CD14-positive monocyte (primary cell): ENCODE data around the gene GPR17. TPM values are rescaled to one million over a fixed set of nuclear protein-coding genes. Genes with fewer than 3 reads are reported as not detected.

Experiments
- DNase-seq, 3 donors: peaks; one replicate each; pipeline ENCODE4 v3.0.0-alpha.2; 2011 to 2022
- H2AFZ ChIP-seq: 2 replicates; pipeline ENCODE4 v1.6.0; 2012; ENCODE audit warnings: mild to moderate bottlenecking, low read depth, low read length, inconsistent platforms; ENCODE audit not compliant: insufficient read depth, poor library complexity, severe bottlenecking
- H3K27ac ChIP-seq, 2 donors: 1 replicate in 1 of 2; 2 replicates in 1 of 2; pipeline ENCODE4 v1.5.1; 2012 to 2013; ENCODE audit warnings: low read length in 2 of 2, control low read depth in 1 of 2, inconsistent platforms in 1 of 2, low read depth in 1 of 2, mild to moderate bottlenecking in 1 of 2
- H3K27me3 ChIP-seq, 2 donors: one replicate each; pipeline versions ENCODE4 v1.6.0 to v1.6.1; 2011 to 2013; ENCODE audit warnings: low read length in 2 of 2; ENCODE audit not compliant: control insufficient read depth in 2 of 2, insufficient read depth in 2 of 2
- H3K36me3 ChIP-seq, 2 donors: replicated peaks in 1 of 2; 1 replicate in 1 of 2; 2 replicates in 1 of 2; pipeline versions ENCODE4 v1.5.1 to v1.6.1; 2012 to 2013; ENCODE audit warnings: low read length in 2 of 2, control low read depth in 1 of 2, inconsistent platforms in 1 of 2, mild to moderate bottlenecking in 1 of 2; ENCODE audit not compliant: insufficient read depth in 2 of 2, control insufficient read depth in 1 of 2
- H3K4me1 ChIP-seq, 2 donors: 1 replicate in 1 of 2; 2 replicates in 1 of 2; pipeline versions ENCODE4 v1.5.1 to v1.6.1; 2012 to 2013; ENCODE audit warnings: low read length in 2 of 2, control low read depth in 1 of 2, inconsistent platforms in 1 of 2, mild to moderate bottlenecking in 1 of 2, moderate library complexity in 1 of 2; ENCODE audit not compliant: insufficient read depth in 2 of 2, control insufficient read depth in 1 of 2
- H3K4me2 ChIP-seq: replicated peaks from 2 replicates; pipeline ENCODE3; 2012; ENCODE audit warnings: low read length, moderate library complexity, mild to moderate bottlenecking; ENCODE audit not compliant: poor library complexity, severe bottlenecking; ENCODE audit errors: extremely low read depth
- H3K4me3 ChIP-seq, 3 experiments: fragments of 200-600 bp in 1 of 3; sonication (generic) in 1 of 3; replicated peaks in 1 of 3; 1 replicate in 2 of 3; 2 replicates in 1 of 3; pipeline ENCODE4 v1.5.1; 2011 to 2013; ENCODE audit warnings: low read length in 3 of 3, mild to moderate bottlenecking in 3 of 3, control low read depth in 2 of 3, low read depth in 2 of 3, inconsistent platforms in 1 of 3, moderate library complexity in 1 of 3
- H3K79me2 ChIP-seq: 2 replicates; pipeline ENCODE4 v1.6.0; 2012; ENCODE audit warnings: mild to moderate bottlenecking, control low read depth, inconsistent platforms, low read length, moderate library complexity; ENCODE audit not compliant: insufficient read depth
- H3K9ac ChIP-seq: 2 replicates; pipeline ENCODE4 v1.6.0; 2017; ENCODE audit warnings: low read length, mild to moderate bottlenecking; ENCODE audit not compliant: insufficient read depth, poor library complexity, severe bottlenecking
- H3K9me3 ChIP-seq, 2 donors: replicated peaks in 1 of 2; 1 replicate in 1 of 2; 2 replicates in 1 of 2; pipeline versions ENCODE4 v1.5.1 to v1.6.1; 2012 to 2013; ENCODE audit warnings: low read length in 2 of 2, control low read depth in 1 of 2; ENCODE audit not compliant: control insufficient read depth in 1 of 2, insufficient read depth in 1 of 2
- H4K20me1 ChIP-seq: 2 replicates; pipeline ENCODE4 v1.6.0; 2012; ENCODE audit warnings: mild to moderate bottlenecking, low read length, control low read depth, moderate library complexity; ENCODE audit not compliant: insufficient read depth
- H3K27ac Mint-ChIP-seq, 7 donors: one replicate each; pipeline ENCODE4 v1.8.0; 2020; ENCODE audit warnings: mild to moderate bottlenecking in 7 of 7, mixed read lengths in 7 of 7, moderate library complexity in 6 of 7, inconsistent platforms in 2 of 7
- H3K27me3 Mint-ChIP-seq, 3 donors: one replicate each; pipeline ENCODE4 v1.8.0; 2021 to 2022; ENCODE audit warnings: low read depth in 3 of 3, mild to moderate bottlenecking in 3 of 3, mixed read lengths in 3 of 3, moderate library complexity in 3 of 3, inconsistent platforms in 1 of 3
- H3K36me3 Mint-ChIP-seq, 2 donors: one replicate each; pipeline ENCODE4 v1.8.0; 2020; ENCODE audit warnings: mixed read lengths in 2 of 2, inconsistent platforms in 1 of 2, mild to moderate bottlenecking in 1 of 2
- H3K4me1 Mint-ChIP-seq: one replicate; pipeline ENCODE4 v1.8.0; 2020; ENCODE audit warnings: mild to moderate bottlenecking, mixed read lengths
- H3K4me3 Mint-ChIP-seq, 2 donors: one replicate each; pipeline ENCODE4 v1.8.0; 2020; ENCODE audit warnings: mild to moderate bottlenecking in 2 of 2, mixed read lengths in 2 of 2, moderate library complexity in 1 of 2
- H3K9me3 Mint-ChIP-seq, 7 donors: one replicate each; pipeline ENCODE4 v1.8.0; 2020 to 2022; ENCODE audit warnings: mixed read lengths in 7 of 7, mild to moderate bottlenecking in 6 of 7, moderate library complexity in 6 of 7, inconsistent platforms in 2 of 7
- WGBS: methylation state at CpG from one replicate; pipeline ENCODE4 v1.1.5; 2013; ENCODE audit warnings: missing lambda C conversion rate; ENCODE audit not compliant: insufficient coverage; 5-methylcytosine and 5-hydroxymethylcytosine counted together
- intact Hi-C, 2 donors: fragments of 100-400 bp; cut with micrococcal nuclease; formaldehyde crosslinking; loops; one replicate each; pipeline versions ENCODE4 v1.15.0 to v1.15.1; 2023
- polyA plus RNA-seq, 3 donors: library from polyadenylated mRNA; depleted of rRNA in 1 of 3; unstranded in 2 of 3; stranded (reverse) in 1 of 3; fragments of 300-500 nt in 2 of 3; fragments of >200 nt in 1 of 3; fragmentation: Illumina TruSeq in 2 of 3; gene quantifications; 1 replicate in 2 of 3; 2 replicates in 1 of 3; pipeline ENCODE4 v1.2.3, GENCODE V29; 2012 to 2021
- TF ChIP-seq, protein P1 (sequence below): fragments of 200-600 bp; IDR thresholded peaks from one replicate; pipeline ENCODE4 v1.8.0; 2022; ENCODE audit warnings: antibody characterized with exemption, mild to moderate bottlenecking

GPR17 gene
- polyA plus RNA-seq, 3 donors, result 0.07 TPM; not detected in 2

DNA sequence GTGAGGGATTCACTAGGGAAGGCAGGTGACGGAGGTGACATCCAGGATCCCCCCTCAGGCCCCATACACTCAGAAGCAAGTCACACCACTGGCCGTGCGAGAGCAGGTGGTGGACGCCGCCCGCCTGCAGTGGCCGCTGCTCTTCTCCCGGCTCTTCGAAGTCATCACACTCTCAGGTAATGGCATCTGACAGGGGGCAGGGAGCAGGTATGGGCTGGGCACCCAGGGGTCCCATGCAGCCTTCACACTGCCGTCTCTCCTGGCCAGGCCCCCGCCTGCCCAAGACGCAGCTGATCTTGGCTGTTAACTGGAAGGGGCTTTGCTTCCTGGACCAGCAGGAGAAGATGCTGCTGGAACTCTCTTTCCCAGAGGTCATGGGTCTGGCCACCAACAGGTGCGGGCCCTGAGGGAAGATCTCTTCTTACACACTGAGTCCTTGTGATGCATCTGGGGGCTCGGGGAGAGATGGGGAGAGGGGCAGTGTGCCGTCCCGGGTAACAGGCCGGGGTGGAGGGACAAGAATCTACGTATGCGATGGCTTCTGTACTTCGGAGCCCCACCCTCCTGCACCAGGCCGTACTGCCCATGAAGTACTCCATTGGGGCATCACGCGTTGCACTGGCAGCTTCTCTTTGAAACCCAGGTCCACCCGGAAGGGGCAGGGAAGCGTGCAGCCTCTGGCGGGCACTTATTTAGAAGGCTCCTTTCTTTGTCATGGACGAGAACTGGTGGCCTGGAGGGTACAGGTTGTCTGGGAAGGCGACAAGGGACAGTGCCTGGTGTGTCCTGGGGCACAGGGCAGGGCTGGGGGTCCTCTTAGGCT, 18.8 kb upstream of the GPR17 start:
- Histone ChIP-seq H3K79me2 (no peaks in the 10 kb centered on the region), H3K4me3 (no peak overlapping the region), H2AFZ (no peak overlapping the region), H3K4me1 (peaks cover 30 to 32% of the 10 kb centered on the region in 2 donors), H3K9ac (no peak overlapping the region), H3K36me3 (no peaks in the 10 kb centered on the region), H4K20me1 (no peaks in the 10 kb centered on the region), H3K9me3 (no peaks in the 10 kb centered on the region), H3K27me3 (no peaks in the 10 kb centered on the region), H3K4me2 (no peak overlapping the region), H3K27ac (no peak overlapping the region)
- 97% methylated on average over 17 of the region's 28 CpGs for WGBS
- TF ChIP-seq, protein P1, sequence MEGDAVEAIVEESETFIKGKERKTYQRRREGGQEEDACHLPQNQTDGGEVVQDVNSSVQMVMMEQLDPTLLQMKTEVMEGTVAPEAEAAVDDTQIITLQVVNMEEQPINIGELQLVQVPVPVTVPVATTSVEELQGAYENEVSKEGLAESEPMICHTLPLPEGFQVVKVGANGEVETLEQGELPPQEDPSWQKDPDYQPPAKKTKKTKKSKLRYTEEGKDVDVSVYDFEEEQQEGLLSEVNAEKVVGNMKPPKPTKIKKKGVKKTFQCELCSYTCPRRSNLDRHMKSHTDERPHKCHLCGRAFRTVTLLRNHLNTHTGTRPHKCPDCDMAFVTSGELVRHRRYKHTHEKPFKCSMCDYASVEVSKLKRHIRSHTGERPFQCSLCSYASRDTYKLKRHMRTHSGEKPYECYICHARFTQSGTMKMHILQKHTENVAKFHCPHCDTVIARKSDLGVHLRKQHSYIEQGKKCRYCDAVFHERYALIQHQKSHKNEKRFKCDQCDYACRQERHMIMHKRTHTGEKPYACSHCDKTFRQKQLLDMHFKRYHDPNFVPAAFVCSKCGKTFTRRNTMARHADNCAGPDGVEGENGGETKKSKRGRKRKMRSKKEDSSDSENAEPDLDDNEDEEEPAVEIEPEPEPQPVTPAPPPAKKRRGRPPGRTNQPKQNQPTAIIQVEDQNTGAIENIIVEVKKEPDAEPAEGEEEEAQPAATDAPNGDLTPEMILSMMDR, result no peak
- Mint-ChIP-seq H3K4me3 (no peak overlapping the region), H3K27ac (no peak overlapping the region), H3K36me3 (no peaks in the 10 kb centered on the region), H3K4me1 (peaks cover 28% of the 10 kb centered on the region), H3K9me3 (no peaks in the 10 kb centered on the region), H3K27me3 (peaks cover 0 to 14% (median 4%) of the 10 kb centered on the region in 3 donors)
- no peak for DNase-seq
- intact Hi-C loops, result no loop called here

DNA sequence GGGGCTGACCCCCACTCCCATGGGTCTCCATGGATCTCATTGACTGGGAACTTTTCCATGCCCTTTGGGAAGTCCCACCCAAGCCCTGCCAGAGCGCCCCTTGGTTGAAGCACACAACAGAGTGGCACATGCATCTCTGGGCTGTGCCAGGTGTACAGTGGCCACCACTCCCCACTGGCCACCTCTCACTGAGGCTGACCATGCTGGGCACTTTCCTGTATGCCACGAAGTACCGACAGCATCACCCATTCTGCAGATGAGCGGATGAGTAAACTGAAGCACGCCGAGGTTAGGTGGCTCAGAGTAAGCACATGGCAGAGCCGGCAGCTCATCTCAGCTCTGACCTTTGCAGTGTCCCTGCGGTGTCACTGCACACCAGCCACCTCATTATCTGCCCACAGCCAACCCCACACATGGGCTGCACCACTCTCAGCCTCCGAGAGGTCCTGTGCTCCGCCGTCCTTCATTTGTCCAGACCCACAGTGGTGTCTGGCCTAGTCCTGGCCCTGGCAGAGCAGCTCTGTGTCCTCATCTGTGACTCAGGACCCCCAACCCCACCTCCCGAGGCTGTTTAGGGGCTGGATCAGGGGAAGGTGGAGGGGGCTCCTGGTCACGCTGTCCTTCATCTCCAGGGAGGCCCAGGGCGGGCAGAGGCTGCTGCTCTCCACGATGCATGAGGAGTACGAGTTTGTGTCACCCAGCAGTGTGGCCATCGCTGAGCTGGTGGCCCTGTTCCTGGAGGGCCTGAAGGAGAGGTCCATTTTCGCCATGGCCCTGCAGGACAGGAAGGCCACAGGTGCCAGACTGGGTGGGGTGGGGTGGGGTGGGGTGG, 18.0 kb upstream of the GPR17 start:
- DNase-seq, result no peak
- H3K4me1 Mint-ChIP-seq, result peaks cover 34% of the 10 kb centered on the region
- Histone ChIP-seq H3K79me2 (no peaks in the 10 kb centered on the region), H4K20me1 (no peaks in the 10 kb centered on the region), H3K4me2 (no peak overlapping the region), H3K4me1 (peaks cover 38 to 40% of the 10 kb centered on the region in 2 donors), H3K4me3 (no peak overlapping the region), H3K36me3 (no peaks in the 10 kb centered on the region), H2AFZ (no peak overlapping the region), H3K9me3 (no peaks in the 10 kb centered on the region), H3K27ac (no peak overlapping the region), H3K27me3 (no peaks in the 10 kb centered on the region), H3K9ac (no peak overlapping the region)
- no peaks in the 10 kb centered on the region for H3K36me3 Mint-ChIP-seq
- peaks cover 0 to 14% (median 4%) of the 10 kb centered on the region in 3 donors for H3K27me3 Mint-ChIP-seq
- TF ChIP-seq, protein P1, result no peak
- 98% methylated on average over 13 of the region's 18 CpGs for WGBS
- H3K27ac Mint-ChIP-seq, result no peak overlapping the region
- H3K4me3 Mint-ChIP-seq, result no peak overlapping the region
- H3K9me3 Mint-ChIP-seq, result no peaks in the 10 kb centered on the region
- intact Hi-C loops, result no loop called here
